PFSK-1 (cell line): ENCODE results near the gene SEC14L2.

Experiments used
- FOXP2 ChIP-seq: optimal IDR thresholded peaks from 2 replicates; pipeline ENCODE3; 2011; ENCODE audit warnings: borderline replicate concordance, control low read depth, inconsistent platforms; ENCODE audit not compliant: insufficient read depth; ENCODE audit errors: extremely low read length, extremely low read depth
- POLR2AphosphoS5 ChIP-seq: IDR thresholded peaks from 2 replicates; pipeline ENCODE4 v1.6.1; 2012; ENCODE audit warnings: low read depth, mild to moderate bottlenecking, control low read depth, low read length, moderate library complexity
- SIN3A ChIP-seq: IDR thresholded peaks from 2 replicates; pipeline ENCODE4 v1.6.1; 2012; ENCODE audit warnings: mild to moderate bottlenecking, low read length, moderate library complexity, borderline replicate concordance; ENCODE audit not compliant: insufficient read depth
- TAF1 ChIP-seq: IDR thresholded peaks from 2 replicates; pipeline ENCODE4 v1.6.1; 2012; ENCODE audit warnings: low read length, control low read depth, borderline replicate concordance; ENCODE audit not compliant: insufficient read depth
- TF ChIP-seq, protein P1 (sequence below), 2 experiments: IDR thresholded peaks; 2 replicates each; pipeline versions ENCODE4 v1.6.1 to v1.8.0; 2011 to 2012; ENCODE audit warnings: low read depth in 2 of 2, low read length in 2 of 2, control low read depth in 1 of 2, inconsistent platforms in 1 of 2, mild to moderate bottlenecking in 1 of 2, moderate library complexity in 1 of 2; ENCODE audit not compliant: insufficient read depth in 1 of 2

Gene SEC14L2

DNA sequence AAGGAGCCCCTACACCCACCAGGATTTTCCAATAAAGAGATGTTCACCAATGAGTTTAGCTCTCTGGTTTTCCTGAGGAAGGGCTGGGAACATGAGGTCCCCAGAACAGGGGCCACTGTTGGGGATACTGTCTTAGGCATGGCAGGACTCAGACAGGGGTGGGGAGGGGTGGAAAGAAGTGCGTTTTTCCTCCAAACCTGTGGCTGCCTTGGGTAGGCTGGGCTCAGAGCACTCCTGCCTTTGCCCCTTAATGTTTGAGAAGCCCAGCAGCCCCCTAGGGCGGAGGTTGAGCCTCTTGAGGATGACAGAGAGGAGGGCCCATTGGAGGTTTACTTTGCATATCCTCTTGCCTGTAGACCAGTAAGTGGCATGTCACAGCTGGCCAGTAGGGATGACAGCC is 39.4 kb downstream of the SEC14L2 start:
- TF ChIP-seq SIN3A (no peak), TAF1 (no peak), FOXP2 (no peak), POLR2AphosphoS5 (no peak)
- TF ChIP-seq, protein P1, sequence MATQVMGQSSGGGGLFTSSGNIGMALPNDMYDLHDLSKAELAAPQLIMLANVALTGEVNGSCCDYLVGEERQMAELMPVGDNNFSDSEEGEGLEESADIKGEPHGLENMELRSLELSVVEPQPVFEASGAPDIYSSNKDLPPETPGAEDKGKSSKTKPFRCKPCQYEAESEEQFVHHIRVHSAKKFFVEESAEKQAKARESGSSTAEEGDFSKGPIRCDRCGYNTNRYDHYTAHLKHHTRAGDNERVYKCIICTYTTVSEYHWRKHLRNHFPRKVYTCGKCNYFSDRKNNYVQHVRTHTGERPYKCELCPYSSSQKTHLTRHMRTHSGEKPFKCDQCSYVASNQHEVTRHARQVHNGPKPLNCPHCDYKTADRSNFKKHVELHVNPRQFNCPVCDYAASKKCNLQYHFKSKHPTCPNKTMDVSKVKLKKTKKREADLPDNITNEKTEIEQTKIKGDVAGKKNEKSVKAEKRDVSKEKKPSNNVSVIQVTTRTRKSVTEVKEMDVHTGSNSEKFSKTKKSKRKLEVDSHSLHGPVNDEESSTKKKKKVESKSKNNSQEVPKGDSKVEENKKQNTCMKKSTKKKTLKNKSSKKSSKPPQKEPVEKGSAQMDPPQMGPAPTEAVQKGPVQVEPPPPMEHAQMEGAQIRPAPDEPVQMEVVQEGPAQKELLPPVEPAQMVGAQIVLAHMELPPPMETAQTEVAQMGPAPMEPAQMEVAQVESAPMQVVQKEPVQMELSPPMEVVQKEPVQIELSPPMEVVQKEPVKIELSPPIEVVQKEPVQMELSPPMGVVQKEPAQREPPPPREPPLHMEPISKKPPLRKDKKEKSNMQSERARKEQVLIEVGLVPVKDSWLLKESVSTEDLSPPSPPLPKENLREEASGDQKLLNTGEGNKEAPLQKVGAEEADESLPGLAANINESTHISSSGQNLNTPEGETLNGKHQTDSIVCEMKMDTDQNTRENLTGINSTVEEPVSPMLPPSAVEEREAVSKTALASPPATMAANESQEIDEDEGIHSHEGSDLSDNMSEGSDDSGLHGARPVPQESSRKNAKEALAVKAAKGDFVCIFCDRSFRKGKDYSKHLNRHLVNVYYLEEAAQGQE (IDR thresholded peaks at IDR 0.05; ENCODE audit: insufficient read depth in 1 of 2, low read depth in 2 of 2, low read length in 2 of 2) = no peak

DNA sequence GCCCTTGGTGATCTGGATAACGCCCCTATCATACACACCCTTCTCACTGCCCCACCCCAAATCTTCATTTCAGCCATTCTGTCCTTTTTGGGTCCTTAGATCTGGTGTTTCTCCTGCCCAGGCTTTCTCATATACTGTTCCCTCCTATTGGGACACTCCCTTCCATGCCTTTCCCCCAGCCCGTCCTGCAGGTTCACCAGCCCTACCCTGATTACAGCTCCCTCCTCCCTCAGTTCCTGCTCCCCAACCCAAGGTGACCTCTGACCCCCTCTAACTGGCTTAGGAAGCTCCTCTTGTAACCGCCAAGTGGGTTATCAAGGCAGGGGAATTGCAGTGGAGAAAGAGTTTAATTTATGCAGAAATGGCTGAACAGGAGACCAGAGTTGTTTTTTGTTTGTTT is 41.7 kb downstream of the SEC14L2 start:
- TF ChIP-seq SIN3A (no peak), TAF1 (no peak), FOXP2 (no peak), POLR2AphosphoS5 (no peak)
- TF ChIP-seq, protein P1 (IDR thresholded peaks at IDR 0.05; ENCODE audit: insufficient read depth in 1 of 2, low read depth in 2 of 2, low read length in 2 of 2) = no peak

DNA sequence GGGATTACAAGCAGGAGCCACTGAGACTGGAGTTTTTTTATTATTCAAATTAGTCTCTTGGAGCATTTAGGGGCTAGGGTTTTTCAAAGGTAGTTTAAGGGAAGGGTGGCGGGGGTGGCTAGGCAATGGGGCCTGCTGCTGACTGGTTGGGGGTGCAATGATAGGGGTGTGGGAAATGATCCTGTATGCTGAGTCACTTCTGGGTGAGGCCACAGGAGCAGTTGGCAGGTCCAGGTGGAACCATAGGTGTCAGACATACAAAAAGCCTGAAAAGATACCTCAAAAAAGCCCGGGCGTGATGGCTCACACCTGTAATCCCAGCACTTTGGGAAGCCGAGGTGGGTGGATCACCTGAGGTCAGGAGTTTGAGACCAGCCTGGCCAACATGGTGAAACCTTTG is 42.4 kb downstream of the SEC14L2 start:
- TF ChIP-seq POLR2AphosphoS5 = no peak
- TF ChIP-seq, protein P1 (IDR thresholded peaks at IDR 0.05; ENCODE audit: insufficient read depth in 1 of 2, low read depth in 2 of 2, low read length in 2 of 2) = no peak
- TF ChIP-seq TAF1 = no peak
- TF ChIP-seq SIN3A = no peak
- TF ChIP-seq FOXP2 = no peak

DNA sequence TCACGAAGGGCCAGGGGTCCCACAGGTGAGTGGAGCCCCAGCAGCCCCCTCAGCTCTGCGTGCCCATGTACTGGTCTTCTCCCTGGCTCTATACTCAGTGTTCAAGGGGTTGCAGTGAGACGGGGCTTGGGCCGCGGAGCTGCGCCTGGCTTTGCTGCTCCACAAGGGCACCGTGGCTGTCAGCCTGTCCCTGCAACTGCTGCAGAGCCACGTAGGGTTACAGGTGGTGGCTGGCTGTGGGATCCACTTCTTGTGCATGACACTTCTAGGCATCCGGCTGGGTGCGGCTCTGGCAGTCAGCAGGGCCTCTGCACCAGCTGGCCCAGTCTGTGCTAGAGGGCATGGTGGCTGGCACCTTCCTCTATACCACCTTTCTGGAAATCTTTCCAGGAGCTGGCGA is 43.0 kb downstream of the SEC14L2 start:
- TF ChIP-seq FOXP2 (no peak), SIN3A (no peak), POLR2AphosphoS5 (no peak), TAF1 (no peak)
- TF ChIP-seq, protein P1 (IDR thresholded peaks at IDR 0.05; ENCODE audit: insufficient read depth in 1 of 2, low read depth in 2 of 2, low read length in 2 of 2) = no peak

DNA sequence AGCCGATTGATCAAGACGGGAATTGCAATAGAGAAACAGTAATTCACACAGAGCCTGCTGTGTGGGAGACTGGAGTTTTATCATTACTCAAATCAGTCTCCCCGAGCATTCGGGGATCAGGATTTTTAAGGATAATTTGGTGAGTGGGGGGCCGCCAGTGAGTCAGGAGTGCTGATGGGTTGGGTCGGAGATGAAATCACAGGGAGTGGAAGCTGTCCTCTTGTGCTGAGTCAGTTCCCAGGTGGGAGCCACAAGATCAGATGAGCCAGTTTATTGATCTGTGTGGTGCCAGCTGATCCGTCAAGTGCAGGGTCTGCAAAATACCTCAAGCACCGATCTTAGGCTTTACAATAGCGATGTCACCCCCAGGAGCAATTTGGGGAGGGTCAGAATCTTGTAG is 44.3 kb downstream of the SEC14L2 start:
- no peak for TF ChIP-seq TAF1
- TF ChIP-seq SIN3A = no peak
- TF ChIP-seq POLR2AphosphoS5 = no peak
- TF ChIP-seq, protein P1 (IDR thresholded peaks at IDR 0.05; ENCODE audit: insufficient read depth in 1 of 2, low read depth in 2 of 2, low read length in 2 of 2) = no peak
- TF ChIP-seq FOXP2 = no peak
